Lung (tissue), 12 donors: ENCODE measurements around the gene BRINP1. TPM values are rescaled to one million over a fixed set of nuclear protein-coding genes. Genes with fewer than 3 reads are reported as not detected.

Source experiments
- ATAC-seq: fragments of 200-7000 bp; cut with Tn5 transposase; one replicate; pipeline ENCODE4 v1.9.1; 2020; ENCODE audit warnings: moderate number of reproducible peaks; ENCODE audit not compliant: insufficient read depth, low FRiP score
- DNase-seq, 3 donors: peaks; one replicate each; pipeline ENCODE4 v3.0.0-alpha.2; 2013 to 2017
- H3K27ac ChIP-seq, 2 donors: one replicate each; pipeline ENCODE4 v1.5.1; 2013; ENCODE audit warnings: mild to moderate bottlenecking in 2 of 2, moderate library complexity in 2 of 2, control low read depth in 1 of 2, inconsistent platforms in 1 of 2, low read depth in 1 of 2, low read length in 1 of 2
- H3K27me3 ChIP-seq, 3 donors: one replicate each; pipeline ENCODE4 v1.5.1; 2013; ENCODE audit warnings: low read length in 2 of 3; ENCODE audit not compliant: control insufficient read depth in 3 of 3, insufficient read depth in 3 of 3
- H3K36me3 ChIP-seq, 4 donors: one replicate each; pipeline ENCODE4 v1.5.1; 2013; ENCODE audit warnings: low read length in 4 of 4, mild to moderate bottlenecking in 1 of 4, moderate library complexity in 1 of 4; ENCODE audit not compliant: control insufficient read depth in 4 of 4, insufficient read depth in 4 of 4
- H3K4me1 ChIP-seq, 5 donors: one replicate each; pipeline ENCODE4 v1.5.1; 2013; ENCODE audit warnings: low read length in 5 of 5, mild to moderate bottlenecking in 2 of 5, moderate library complexity in 1 of 5; ENCODE audit not compliant: control insufficient read depth in 5 of 5, insufficient read depth in 5 of 5
- H3K4me3 ChIP-seq: one replicate; pipeline ENCODE4 v1.5.1; 2013; ENCODE audit warnings: mild to moderate bottlenecking, control low read depth, moderate library complexity
- H3K9ac ChIP-seq, 2 donors: one replicate each; pipeline ENCODE4 v1.5.1; 2013; ENCODE audit warnings: low read length in 2 of 2, control low read depth in 1 of 2; ENCODE audit not compliant: insufficient read depth in 1 of 2
- H3K9me3 ChIP-seq, 4 donors: one replicate each; pipeline ENCODE4 v1.5.1; 2013; ENCODE audit warnings: low read length in 3 of 4, mild to moderate bottlenecking in 1 of 4, moderate library complexity in 1 of 4; ENCODE audit not compliant: control insufficient read depth in 4 of 4, insufficient read depth in 3 of 4
- CTCF ChIP-seq: IDR thresholded peaks from 2 replicates; pipeline ENCODE4 v1.5.1; 2012; ENCODE audit warnings: mild to moderate bottlenecking; ENCODE audit errors: control extremely low read depth, extremely low read depth
- WGBS, 2 donors: extraction: QIAGEN DNeasy Blood & Tissue Kit; methylation state at CpG; one replicate each; pipeline ENCODE4 v1.1.7; 2013; 5-methylcytosine and 5-hydroxymethylcytosine counted together
- polyA plus RNA-seq, 2 donors: library from polyadenylated mRNA; stranded (reverse); fragments of 200-250 nt; gene quantifications; one replicate each; pipeline ENCODE4 v1.2.1, GENCODE V29; 2013
- total RNA-seq, 2 donors: library from RNA; depleted of rRNA in 1 of 2; stranded (reverse); fragments of >200 nt in 1 of 2; gene quantifications; one replicate each; pipeline ENCODE4 v1.2.1, GENCODE V29; 2014 to 2021
- donor health status: control.
- donor health status: control.
- donor health status: Bipolar disorder and iron deficiency.
- donor health status: healthy.
- donor health status: DM: yes; HTN: yes; CAD: no.

The BRINP1 gene
- total and polyA plus RNA-seq, 4 donors: 0.14 to 1.4 (median 0.42) TPM

- Histone ChIP-seq H3K4me3 (no peak overlapping the region), H3K27me3 (no peaks in the 10 kb centered on the region), H3K27ac (no peak overlapping the region), H3K4me1 (no peaks in the 10 kb centered on the region), H3K36me3 (no peaks in the 10 kb centered on the region), H3K9ac (no peak overlapping the region), H3K9me3 (no peaks in the 10 kb centered on the region)
- ATAC-seq (no peak), DNase-seq (no peak)
- 56 to 67% methylated on average over 3 of the region's 3 CpGs for WGBS, 2 donors
- no peak for TF ChIP-seq CTCF
These were observed 95.1 kb downstream of the BRINP1 start for GRCh38 chr9:119273984-119274665.

- H3K9me3 ChIP-seq: no peaks in the 10 kb centered on the region
- no peaks in the 10 kb centered on the region for H3K4me1 ChIP-seq
- 52 to 59% methylated on average over 5 of the region's 5 CpGs for WGBS, 2 donors
- H3K36me3 ChIP-seq: no peaks in the 10 kb centered on the region
- H3K9ac ChIP-seq: no peak overlapping the region
- H3K4me3 ChIP-seq: no peak overlapping the region
- ATAC-seq: no peak
- H3K27me3 ChIP-seq: no peaks in the 10 kb centered on the region
- TF ChIP-seq CTCF: no peak
- H3K27ac ChIP-seq: no peak overlapping the region
- no peak for DNase-seq
These were observed 95.8 kb downstream of the BRINP1 start for GRCh38 chr9:119273325-119273904.

DNA sequence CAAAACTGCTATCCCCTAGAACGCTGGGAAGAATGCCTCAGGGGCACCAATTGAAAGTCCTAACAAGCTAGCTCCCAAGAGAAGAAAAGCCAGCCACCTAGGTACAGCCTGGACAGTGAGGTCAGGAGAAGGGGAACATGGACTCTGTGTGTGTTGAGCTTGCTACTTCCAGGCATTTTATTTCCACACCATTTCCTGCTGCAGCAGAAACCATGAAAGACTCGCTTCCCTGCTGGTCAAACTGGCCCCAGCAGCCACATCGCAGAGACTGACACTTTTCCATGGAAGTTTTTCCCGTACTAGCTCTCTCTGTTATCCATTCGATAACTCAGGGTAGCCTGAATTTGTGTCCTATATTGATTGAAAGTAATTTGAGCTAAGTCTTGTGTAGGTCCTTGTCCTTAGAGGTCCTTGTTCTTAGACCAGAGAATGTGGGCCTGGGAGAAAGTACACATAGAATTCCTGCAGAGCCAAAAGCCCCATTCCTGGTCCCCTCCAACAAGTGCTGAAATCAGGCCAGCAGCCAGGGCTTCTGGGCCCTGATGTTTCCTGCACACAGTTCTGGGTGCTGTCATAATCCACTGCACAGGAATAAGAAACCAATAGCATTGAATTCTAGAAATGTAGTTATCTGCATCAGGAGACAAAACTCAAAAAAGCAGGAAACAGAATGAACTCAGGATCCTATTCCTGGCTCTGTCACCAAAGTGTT is 96.6 kb downstream of the BRINP1 start:
- H3K27me3 ChIP-seq: no peaks in the 10 kb centered on the region
- TF ChIP-seq CTCF: no peak
- no peak overlapping the region for H3K4me3 ChIP-seq
- no peak overlapping the region for H3K9ac ChIP-seq
- no peaks in the 10 kb centered on the region for H3K36me3 ChIP-seq
- H3K9me3 ChIP-seq: peaks cover 0 to 2% (median 0%) of the 10 kb centered on the region in 4 donors
- DNase-seq (peak in 1 of 3 donors; percentile 1), ATAC-seq (no peak)
- no peak overlapping the region for H3K27ac ChIP-seq
- no peaks in the 10 kb centered on the region for H3K4me1 ChIP-seq
- 46 to 57% methylated on average over 5 of the region's 5 CpGs for WGBS, 2 donors
